ENCODE results near the gene SEPTIN10.

GRCh38 chr2:109558076-109558882, 55.5 kb downstream of the SEPTIN10 start:
- TF ChIP-seq CTCF (conservative IDR thresholded peaks at IDR 0.05 in 1 of 2, IDR thresholded peaks at IDR 0.05 in 1 of 2; ENCODE audit: extremely low read depth in 1 of 2, insufficient read depth in 1 of 2, low read depth in 1 of 2, low read length in 2 of 2), result no peak
- no peak for TF ChIP-seq EZH2 (IDR thresholded peaks at IDR 0.05; ENCODE audit: borderline replicate concordance, low read length)

Data from mammary epithelial cell (primary cell).